Measurements from ENCODE around the gene QSOX2. TPM values are rescaled to one million over a fixed set of nuclear protein-coding genes. Genes with fewer than 3 reads are reported as not detected.
A peak's percentile ranks its signal among the peaks of the same experiment; 100 is the strongest.

Gene QSOX2
- polyA plus RNA-seq, 2 of the 4 experiments (the other 2 are of a cell fraction), result 22.3 to 30.2 TPM

DNA sequence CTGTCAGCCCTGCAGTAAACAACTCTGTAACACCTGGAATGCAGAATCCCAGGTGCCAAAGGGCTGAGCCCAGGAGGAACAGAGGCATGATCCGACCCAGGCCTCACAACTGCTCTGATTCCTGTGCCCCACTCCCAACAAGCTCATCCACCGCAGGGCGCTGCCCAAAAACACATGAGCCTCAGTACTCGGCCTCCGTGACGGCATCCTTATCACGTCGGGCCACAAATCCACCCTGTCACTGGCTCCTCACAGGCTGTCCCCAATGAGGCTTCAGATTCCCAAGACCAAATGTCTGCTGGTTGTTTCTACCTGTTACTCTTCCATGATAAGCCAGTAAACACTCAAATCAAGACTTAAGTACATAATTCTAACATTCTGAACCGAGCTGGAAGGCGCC is 15.2 kb downstream of the QSOX2 start (continued):
- TF ChIP-seq CBX2 (IDR thresholded peaks at IDR 0.05; ENCODE audit: borderline replicate concordance, low read depth) (no peak), BHLHE40 (IDR thresholded peaks at IDR 0.05; ENCODE audit: low read depth, low read length) (no peak), HDAC2 (IDR thresholded peaks at IDR 0.05) (no peak)

GRCh38 chr9:136229096-136230065 is 16.2 kb downstream of the QSOX2 start:
- DNase-seq (ENCODE audit: low read depth in 1 of 2, low spot score in 1 of 2), result no peak
- ChIA-PET CTCF (interaction anchor here (1.2 to 6.4 kb wide), 7 partner anchors 13 to 262 kb away, joined by 3 to 61 read pairs (median 5); no protein-coding TSS in a partner anchor), POLR2A (no interaction called here)
- TF ChIP-seq JUNB (IDR thresholded peaks at IDR 0.05), result no peak
- TF ChIP-seq NPAS2 (CRISPR knock-in tag; IDR thresholded peaks at IDR 0.05; ENCODE audit: borderline replicate concordance), result no peak
- no peak for TF ChIP-seq HEYL (CRISPR knock-in tag; IDR thresholded peaks at IDR 0.05)
- no peak for TF ChIP-seq REST (IDR thresholded peaks at IDR 0.05)
- TF ChIP-seq HOXB5 (CRISPR knock-in tag; IDR thresholded peaks at IDR 0.05), result no peak
- no peak for TF ChIP-seq ZSCAN20 (CRISPR knock-in tag; IDR thresholded peaks at IDR 0.05)
- TF ChIP-seq MYC (IDR thresholded peaks at IDR 0.05; ENCODE audit: borderline replicate concordance, low read length), result no peak
- TF ChIP-seq KDM1A (IDR thresholded peaks at IDR 0.05; ENCODE audit: low read depth), result no peak
- no peak for TF ChIP-seq CHD4 (IDR thresholded peaks at IDR 0.05; ENCODE audit: borderline replicate concordance)
- TF ChIP-seq BCL3 (IDR thresholded peaks at IDR 0.05), result no peak
- TF ChIP-seq, protein P1, sequence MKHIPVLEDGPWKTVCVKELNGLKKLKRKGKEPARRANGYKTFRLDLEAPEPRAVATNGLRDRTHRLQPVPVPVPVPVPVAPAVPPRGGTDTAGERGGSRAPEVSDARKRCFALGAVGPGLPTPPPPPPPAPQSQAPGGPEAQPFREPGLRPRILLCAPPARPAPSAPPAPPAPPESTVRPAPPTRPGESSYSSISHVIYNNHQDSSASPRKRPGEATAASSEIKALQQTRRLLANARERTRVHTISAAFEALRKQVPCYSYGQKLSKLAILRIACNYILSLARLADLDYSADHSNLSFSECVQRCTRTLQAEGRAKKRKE (CRISPR knock-in tag; IDR thresholded peaks at IDR 0.05; ENCODE audit: low read depth), result no peak
- TF ChIP-seq FOSB (CRISPR knock-in tag; IDR thresholded peaks at IDR 0.05), result no peak
- no peak for TF ChIP-seq GATA3 (IDR thresholded peaks at IDR 0.05; ENCODE audit: borderline replicate concordance)
- no peak for TF ChIP-seq ZFP36 (IDR thresholded peaks at IDR 0.05; ENCODE audit: borderline replicate concordance, partially characterized antibody)
- no peak for TF ChIP-seq TFCP2L1 (CRISPR knock-in tag; IDR thresholded peaks at IDR 0.05)
- TF ChIP-seq HMGXB4 (CRISPR knock-in tag; IDR thresholded peaks at IDR 0.05; ENCODE audit: borderline replicate concordance), result no peak
- no peak for TF ChIP-seq SMC3 (IDR thresholded peaks at IDR 0.05)
- TF ChIP-seq SREBF2 (IDR thresholded peaks at IDR 0.05), result no peak
- TF ChIP-seq FOSL2 (IDR thresholded peaks at IDR 0.05), result no peak
- TF ChIP-seq FOSL2 (CRISPR knock-in tag; IDR thresholded peaks at IDR 0.05), result no peak
- H3K4me1 ChIP-seq, result peaks cover 18% of the 10 kb centered on the region
- peak overlapping the region; percentile 64 to 82; a peak in 4 of 6 replicates for H3K27ac ChIP-seq
- FAIRE-seq, result no peak
- H3K4me2 ChIP-seq, result peak overlapping the region; percentile 76; the same call in 2 of the 3 replicates
- 91% methylated on average over 33 of the region's 33 CpGs for WGBS (ENCODE audit: missing lambda C conversion rate)
- no peak overlapping the region for H3K4me3 ChIP-seq
- ATAC-seq, result no peak
- H3K9me3 ChIP-seq, result no peaks in the 10 kb centered on the region
